Right kidney (tissue), 1 donor: ENCODE data around the gene SRPK2.
"Not testable (repeated sequence)": the region's sequence is repeated elsewhere in the genome, so short reads cannot be mapped to it uniquely, and the experiment has no call there.

ENCODE experiments used
- DNase-seq: peaks from one replicate; pipeline ENCODE4 v3.0.0-alpha.2; 2016

The SRPK2 gene

GRCh38 chr7:105377903-105378302, 10.8 kb downstream of the SRPK2 start:
- DNase-seq, result no peak

DNA sequence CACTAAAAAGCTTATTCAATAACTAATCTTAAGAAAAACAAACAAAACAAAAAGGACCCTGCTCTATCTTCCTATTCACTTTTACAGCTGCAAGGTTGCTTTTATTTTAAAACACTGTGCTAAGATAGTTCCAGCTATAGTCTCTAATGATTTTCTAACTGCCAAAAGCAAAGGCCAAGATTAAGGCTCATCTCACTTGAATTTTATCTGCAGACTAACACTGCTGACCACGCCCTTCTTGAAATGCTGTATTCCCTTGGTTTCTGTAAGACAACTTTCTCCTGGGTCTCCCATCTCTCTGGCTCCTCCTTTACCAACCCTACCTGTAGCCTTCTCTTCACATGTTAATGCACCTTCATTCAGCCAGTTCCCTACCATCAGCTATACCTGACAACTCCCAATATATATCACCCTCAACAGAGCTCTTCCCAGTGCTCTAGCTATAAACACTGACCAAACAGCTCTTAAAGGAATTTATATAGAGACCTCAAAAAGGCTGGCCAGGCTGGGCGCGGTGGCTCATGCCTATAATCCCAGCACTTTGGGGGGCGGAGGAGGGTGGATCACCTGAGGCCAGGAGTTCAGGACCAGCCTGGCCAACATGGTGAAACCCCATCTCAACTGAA, 11.7 kb downstream of the SRPK2 start:
- DNase-seq, result no peak

DNA sequence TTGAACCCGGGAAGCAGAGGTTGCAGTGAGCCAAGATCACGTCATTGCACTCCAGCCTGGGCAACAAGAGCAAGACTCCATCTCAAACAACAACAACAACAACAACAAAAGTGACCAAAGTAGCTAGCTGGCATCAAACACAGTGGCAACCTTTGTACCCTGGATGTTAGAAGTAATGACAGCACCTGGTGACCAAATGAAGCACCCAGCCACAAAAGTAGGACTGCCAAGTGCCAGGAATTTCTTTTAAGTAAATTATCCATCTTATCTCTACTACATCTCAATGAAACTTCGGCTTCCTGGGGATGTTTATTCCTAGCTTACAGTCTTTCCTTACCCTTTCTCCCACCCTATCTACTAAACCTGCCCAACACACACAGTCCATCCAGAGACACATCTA, 18.8 kb downstream of the SRPK2 start:
- DNase-seq, result no peak

- DNase-seq, result no peak
Observed at GRCh38 chr7:105367458-105367857, 21.3 kb downstream of the SRPK2 start.

- DNase-seq, result no peak
Observed at GRCh38 chr7:105365541-105366534, 22.9 kb downstream of the SRPK2 start.

DNA sequence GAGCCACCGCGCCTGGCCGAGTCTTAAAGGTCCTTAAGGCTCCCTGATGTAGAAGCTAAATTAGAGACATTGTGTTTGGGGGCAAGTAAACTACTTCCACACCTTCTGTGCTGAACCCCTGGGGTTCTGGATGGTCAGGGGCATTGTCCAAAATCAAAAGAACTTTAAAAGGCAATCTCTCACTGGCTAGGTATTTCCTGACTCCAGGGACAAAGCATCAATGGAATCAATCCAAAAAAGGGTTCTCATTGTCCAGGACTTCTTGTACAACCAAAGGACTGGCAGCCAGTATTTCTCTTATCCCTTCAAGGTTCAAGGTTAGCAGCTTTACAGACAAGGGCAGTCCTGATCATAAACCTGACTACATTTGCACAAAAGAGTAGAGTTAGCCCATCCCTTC, 24.0 kb downstream of the SRPK2 start:
- DNase-seq, result no peak

DNA sequence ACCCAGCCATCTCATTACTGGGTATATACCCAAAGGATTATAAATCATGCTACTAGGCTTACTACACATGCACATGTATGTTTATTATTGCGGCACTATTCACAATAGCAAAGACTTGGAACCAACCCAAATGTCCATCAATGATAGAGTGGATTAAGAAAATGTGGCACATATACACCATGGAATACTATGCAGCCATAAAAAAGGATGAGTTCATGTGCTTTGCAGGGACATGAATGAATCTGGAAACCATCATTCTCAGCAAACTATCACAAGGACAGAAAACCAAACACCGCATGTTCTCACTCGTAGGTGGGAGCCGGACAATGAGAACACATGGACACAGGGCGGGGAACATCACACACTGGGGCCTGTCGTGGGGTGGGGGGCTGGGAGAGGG, 25.1 kb downstream of the SRPK2 start:
- not testable (repeated sequence) for DNase-seq

- DNase-seq, result not testable (repeated sequence)
Observed at GRCh38 chr7:105362685-105363084, 26.0 kb downstream of the SRPK2 start.

- not testable (repeated sequence) for DNase-seq
Observed at GRCh38 chr7:105361995-105362394, 26.7 kb downstream of the SRPK2 start.

DNA sequence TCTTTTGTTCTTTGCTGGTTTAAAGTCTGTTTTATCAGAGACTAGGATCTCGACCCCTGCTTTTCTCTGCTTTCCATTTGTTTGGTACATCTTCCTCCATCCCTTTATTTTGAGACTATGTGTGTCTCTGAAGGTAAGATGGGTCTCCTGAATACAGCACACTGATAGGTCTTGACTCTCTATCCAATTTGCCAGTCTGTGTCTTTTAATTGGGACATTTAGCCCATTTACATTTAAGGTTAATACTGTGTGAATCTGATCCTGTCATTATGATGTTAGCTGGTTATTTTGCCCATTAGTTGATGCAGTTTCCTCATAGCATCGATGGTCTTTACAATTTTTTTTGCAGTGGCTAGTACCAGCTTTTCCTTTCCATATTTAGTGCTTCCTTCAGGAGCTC, 28.6 kb downstream of the SRPK2 start:
- not testable (repeated sequence) for DNase-seq

GRCh38 chr7:105355701-105356100, 33.0 kb downstream of the SRPK2 start:
- no peak for DNase-seq

DNA sequence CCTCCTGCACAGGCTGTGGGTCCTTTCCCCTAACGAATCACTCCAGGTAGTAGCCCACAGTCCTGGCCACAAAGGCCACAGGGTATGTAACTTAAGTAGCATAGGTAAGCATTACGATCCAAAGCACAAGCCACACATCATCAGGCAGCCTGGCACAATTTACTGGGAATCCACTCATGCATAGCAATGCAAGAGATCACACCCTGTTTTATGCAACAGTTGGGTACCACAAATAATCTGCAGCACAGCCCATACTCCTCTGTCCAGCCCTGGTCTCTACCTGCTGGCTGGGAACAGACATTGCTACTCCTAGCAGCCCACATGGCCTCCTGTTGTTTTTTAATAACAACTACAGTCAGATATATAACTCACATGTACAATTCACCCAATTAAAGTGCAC, 34.3 kb downstream of the SRPK2 start:
- DNase-seq, result no peak

DNA sequence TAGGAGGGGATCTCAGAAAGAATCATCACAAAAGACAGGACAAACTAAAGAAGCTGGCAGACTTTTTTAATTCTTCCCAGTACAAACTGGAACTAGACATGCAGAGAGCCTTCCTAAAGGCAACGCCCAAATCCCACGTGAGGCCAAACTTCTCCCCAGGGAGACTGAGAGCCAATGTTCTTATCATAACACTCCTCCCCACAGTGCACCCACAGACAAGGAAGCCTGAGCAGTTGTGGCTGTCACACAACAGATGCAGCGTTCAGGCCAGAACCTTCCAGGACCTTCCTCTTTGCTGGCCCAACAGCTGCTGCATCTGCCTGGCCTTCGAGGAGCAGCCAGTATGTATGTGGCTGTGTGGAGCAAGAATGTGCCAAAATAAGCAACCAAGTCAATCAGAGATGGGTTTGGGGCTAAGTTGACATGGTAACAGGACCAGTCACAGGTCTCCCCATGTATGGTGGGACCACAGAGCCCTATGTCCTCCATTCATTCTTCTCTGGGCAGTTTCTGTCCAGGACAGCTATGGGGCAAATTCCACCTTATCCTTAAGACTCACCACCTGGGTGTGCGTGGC, 34.9 kb downstream of the SRPK2 start:
- DNase-seq, result no peak

DNA sequence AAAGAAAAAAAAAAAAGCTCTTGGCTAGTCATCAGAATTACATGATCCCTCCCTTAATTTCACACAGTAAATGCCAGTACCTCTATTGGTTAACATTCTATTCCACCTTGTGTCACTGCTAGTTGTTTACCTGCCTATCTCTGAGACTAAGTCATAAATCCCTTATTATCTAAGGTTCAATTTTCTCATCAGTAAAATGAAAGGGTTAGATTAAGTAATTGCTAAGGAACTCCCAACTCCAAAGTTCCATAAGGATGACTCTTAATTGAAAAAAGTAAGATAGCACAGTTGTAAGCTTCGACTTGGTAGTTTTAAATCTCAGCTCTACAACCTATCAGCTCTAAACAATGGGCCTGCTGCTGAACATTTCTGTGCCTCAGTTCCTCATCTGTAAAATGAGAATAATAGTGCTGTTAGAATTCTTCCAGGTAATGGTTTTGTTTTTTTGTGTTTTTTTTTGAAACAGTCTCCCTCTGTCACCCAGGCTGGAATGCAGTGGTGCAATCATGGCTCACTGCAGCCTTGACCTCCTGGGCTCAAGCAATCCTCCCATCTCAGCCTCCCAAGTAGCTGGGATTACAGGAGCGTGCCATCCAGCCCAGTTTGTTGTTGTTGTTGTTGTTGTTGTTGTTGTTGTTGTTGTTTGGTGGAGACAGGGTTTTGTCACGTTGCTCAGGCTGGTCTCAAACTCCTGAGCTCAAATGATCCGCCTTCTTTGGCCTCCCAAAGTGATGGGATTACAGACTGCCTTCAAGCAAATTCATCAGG, 35.6 kb downstream of the SRPK2 start:
- no peak for DNase-seq

DNA sequence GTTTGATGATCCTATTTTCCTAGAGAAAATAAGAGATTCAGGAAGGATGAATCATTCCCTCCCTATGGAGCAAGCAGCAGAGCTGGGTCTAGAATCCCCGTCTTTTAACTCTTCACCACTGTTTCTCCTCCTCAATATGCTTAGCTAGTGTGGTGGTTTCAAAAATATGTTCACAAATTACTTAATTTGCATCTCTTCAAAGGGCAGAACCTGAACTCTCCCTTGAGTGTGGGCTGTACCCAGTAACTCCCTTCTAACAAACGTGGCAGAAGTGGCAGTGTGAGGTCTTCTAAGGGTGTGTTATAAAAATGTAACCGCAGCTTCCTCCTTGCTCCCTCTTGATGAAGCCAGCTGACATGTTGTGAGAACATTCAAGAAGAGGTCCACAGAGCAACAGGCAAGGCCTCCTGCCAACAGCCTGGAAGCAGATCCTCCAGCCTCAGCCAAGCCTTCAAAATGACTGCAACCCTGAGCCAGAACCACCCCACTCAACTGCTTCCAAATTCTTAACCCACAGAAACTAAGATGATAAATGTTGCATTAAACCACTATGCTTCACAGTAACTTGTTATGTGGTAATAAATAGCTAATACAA, 36.6 kb downstream of the SRPK2 start:
- DNase-seq, result no peak

DNA sequence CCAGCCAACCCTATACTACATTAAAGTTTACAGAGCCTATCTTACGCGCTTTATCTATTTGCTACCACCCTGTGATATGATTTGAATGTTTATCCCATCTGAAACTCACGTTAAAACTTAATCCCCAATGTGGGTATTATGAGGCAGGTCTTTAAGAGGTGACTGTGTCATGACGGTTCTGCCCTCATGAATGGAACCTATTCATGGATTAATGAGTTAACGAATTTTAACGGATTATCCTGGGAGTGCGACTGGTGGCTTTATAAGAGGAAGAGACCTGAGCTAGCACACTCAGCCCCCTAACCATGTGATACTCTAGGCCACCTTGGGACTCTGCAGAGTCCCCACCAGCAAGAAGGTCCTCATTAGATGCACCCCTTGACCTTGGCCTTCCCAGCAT, 37.8 kb downstream of the SRPK2 start:
- no peak for DNase-seq

- DNase-seq, result not testable (repeated sequence)
Observed at GRCh38 chr7:105348177-105348576, 40.5 kb downstream of the SRPK2 start.

DNA sequence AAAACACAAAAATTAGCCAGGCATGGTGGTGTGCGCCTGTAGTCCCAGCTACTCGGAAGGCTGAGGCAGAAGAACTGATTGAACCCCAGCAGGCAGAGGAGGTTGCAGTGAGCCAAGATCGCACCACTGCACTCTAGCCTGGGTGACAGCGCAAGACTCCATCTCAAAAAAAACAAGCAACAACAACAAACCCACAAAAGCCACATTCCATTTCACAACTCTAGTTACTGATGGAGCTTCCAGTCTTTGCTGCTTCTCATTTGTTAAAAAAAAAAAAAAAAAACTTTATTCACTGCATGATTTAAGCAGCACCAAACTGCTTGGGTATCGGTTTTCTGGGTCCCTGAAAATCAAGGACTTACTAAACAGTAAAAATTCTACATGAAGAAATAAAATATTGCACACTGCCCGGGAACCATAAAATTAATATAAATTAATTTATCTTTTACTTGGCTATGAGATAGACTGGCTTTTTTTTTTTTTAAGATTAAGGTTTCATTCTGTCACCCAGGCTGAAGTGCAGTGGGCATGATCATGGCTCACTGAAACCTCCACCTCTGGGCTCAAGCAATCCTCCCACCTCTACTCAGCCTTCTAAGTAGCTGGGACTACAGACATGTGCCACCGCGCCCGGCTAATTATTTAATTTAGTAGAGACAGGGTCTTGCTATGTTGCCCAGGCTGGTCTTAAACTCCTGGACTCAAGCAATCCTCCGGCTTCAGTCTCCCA, 42.0 kb downstream of the SRPK2 start:
- DNase-seq, result no peak

DNA sequence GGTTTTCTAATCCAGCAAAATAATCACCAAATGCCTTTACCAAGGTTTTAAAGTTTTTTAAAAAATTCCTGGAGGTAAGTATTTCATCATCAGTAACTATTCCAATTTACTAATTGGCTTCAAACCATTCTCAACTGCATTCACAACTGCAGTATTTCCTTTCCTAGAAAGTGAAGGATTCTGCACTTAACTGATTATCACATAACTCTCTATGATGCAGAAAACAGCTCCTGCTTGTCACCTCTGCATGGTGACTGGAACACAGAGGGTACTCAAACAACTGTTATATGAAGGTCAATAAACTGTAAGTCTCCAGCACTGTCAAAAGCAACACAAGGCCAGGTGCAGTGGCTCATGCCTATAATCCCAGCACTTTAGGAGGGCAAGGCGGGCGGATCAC, 42.6 kb downstream of the SRPK2 start:
- DNase-seq, result no peak

DNA sequence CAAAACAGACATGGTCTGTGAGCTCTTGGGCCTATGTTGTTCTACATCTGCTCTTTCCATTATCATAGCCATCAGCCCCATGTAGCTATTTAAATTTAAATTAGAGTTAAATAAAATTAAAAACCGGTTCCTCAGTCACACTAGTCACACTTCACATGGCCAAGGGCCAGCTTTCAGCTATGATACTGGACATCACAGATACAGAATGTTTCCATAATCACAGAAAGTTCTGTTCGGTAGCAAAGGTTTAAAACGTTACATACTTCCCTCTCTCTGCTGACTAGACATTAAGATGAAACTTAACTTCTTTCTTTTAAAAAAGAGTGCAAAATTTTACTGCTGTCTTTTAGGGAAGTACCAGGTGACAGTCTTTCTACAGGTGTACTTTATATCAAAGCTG, 43.0 kb downstream of the SRPK2 start:
- no peak for DNase-seq

GRCh38 chr7:105345003-105345402, 43.7 kb downstream of the SRPK2 start:
- DNase-seq, result no peak
